Lung (tissue), 12 donors: ENCODE measurements around the gene SMIM28. TPM values are rescaled to one million over a fixed set of nuclear protein-coding genes. Genes with fewer than 3 reads are reported as not detected.

Experiments used
- ATAC-seq: fragments of 200-7000 bp; cut with Tn5 transposase; one replicate; pipeline ENCODE4 v1.9.1; 2020; ENCODE audit warnings: moderate number of reproducible peaks; ENCODE audit not compliant: insufficient read depth, low FRiP score
- DNase-seq, 3 donors: peaks; one replicate each; pipeline ENCODE4 v3.0.0-alpha.2; 2013 to 2017
- H3K27ac ChIP-seq, 2 donors: one replicate each; pipeline ENCODE4 v1.5.1; 2013; ENCODE audit warnings: mild to moderate bottlenecking in 2 of 2, moderate library complexity in 2 of 2, control low read depth in 1 of 2, inconsistent platforms in 1 of 2, low read depth in 1 of 2, low read length in 1 of 2
- H3K27me3 ChIP-seq, 3 donors: one replicate each; pipeline ENCODE4 v1.5.1; 2013; ENCODE audit warnings: low read length in 2 of 3; ENCODE audit not compliant: control insufficient read depth in 3 of 3, insufficient read depth in 3 of 3
- H3K36me3 ChIP-seq, 4 donors: one replicate each; pipeline ENCODE4 v1.5.1; 2013; ENCODE audit warnings: low read length in 4 of 4, mild to moderate bottlenecking in 1 of 4, moderate library complexity in 1 of 4; ENCODE audit not compliant: control insufficient read depth in 4 of 4, insufficient read depth in 4 of 4
- H3K4me1 ChIP-seq, 5 donors: one replicate each; pipeline ENCODE4 v1.5.1; 2013; ENCODE audit warnings: low read length in 5 of 5, mild to moderate bottlenecking in 2 of 5, moderate library complexity in 1 of 5; ENCODE audit not compliant: control insufficient read depth in 5 of 5, insufficient read depth in 5 of 5
- H3K4me3 ChIP-seq: one replicate; pipeline ENCODE4 v1.5.1; 2013; ENCODE audit warnings: mild to moderate bottlenecking, control low read depth, moderate library complexity
- H3K9ac ChIP-seq, 2 donors: one replicate each; pipeline ENCODE4 v1.5.1; 2013; ENCODE audit warnings: low read length in 2 of 2, control low read depth in 1 of 2; ENCODE audit not compliant: insufficient read depth in 1 of 2
- H3K9me3 ChIP-seq, 4 donors: one replicate each; pipeline ENCODE4 v1.5.1; 2013; ENCODE audit warnings: low read length in 3 of 4, mild to moderate bottlenecking in 1 of 4, moderate library complexity in 1 of 4; ENCODE audit not compliant: control insufficient read depth in 4 of 4, insufficient read depth in 3 of 4
- WGBS, 2 donors: extraction: QIAGEN DNeasy Blood & Tissue Kit; methylation state at CpG; one replicate each; pipeline ENCODE4 v1.1.7; 2013; 5-methylcytosine and 5-hydroxymethylcytosine counted together
- polyA plus RNA-seq, 2 donors: library from polyadenylated mRNA; stranded (reverse); fragments of 200-250 nt; gene quantifications; one replicate each; pipeline ENCODE4 v1.2.1, GENCODE V29; 2013
- total RNA-seq, 2 donors: library from RNA; depleted of rRNA in 1 of 2; stranded (reverse); fragments of >200 nt in 1 of 2; gene quantifications; one replicate each; pipeline ENCODE4 v1.2.1, GENCODE V29; 2014 to 2021
- TF ChIP-seq, protein P1 (sequence below): IDR thresholded peaks from 2 replicates; pipeline ENCODE4 v1.5.1; 2012; ENCODE audit warnings: mild to moderate bottlenecking; ENCODE audit errors: control extremely low read depth, extremely low read depth
- donor health status: control.
- donor health status: control.
- donor health status: Bipolar disorder and iron deficiency.
- donor health status: healthy.
- donor health status: DM: yes; HTN: yes; CAD: no.

SMIM28 gene
- total and polyA plus RNA-seq, 4 donors: not detected

DNA sequence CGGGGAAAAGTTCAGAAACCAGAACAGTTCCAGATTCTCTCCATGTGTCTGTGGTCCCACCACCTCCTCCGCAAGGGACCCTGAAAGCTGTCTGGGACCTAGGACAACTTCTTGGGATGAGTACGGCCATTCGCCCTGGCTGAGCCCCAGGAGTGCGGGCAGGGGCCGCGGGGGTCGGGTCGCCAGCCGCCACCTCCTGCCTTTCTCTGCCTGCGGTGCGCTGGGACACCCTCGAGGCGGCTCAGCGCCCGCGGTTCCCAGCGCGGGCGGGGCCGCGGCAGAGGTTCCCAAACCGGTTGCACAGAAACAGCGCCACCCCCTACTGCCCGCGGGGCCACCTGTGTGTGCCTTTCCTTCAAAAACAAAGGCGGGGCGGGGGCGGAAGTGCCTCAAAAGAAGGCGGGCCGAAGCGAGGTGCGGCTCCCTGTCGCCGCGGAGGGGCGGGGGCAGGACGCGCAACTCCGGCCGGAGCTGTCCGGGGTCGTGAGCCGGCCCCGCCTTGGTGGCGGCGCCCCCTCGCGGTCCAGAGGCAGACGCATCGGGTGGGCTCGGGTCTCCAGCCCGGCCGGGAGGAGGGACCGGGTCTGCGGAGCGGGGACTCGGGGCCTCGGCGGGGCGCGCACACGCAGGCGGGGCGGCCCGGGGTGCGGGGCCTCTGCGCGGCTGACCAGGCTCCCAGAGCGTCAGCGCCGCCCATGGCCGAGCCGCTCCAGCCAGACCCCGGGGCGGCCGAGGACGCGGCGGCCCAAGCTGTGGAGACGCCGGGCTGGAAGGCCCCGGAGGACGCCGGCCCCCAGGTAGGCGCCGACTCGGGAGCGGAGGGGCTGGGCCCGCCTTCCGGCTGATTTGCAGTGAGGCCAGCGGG, 26.3 kb downstream of the SMIM28 start, which contains the start of gene HEBP2:
TSS of gene HEBP2 (plus strand) at position 423 of the 865 bp plus-strand sequence. CDS start at position 696, 273 bp downstream.
- peak within 1 kb of the TSS; percentile 77 for H3K4me3 ChIP-seq
- peak within 1 kb of the TSS; percentile 94 to 97 for H3K27ac ChIP-seq
- WGBS, 2 donors: 0% methylated on average over 64 to 92 of the region's 92 CpGs
- peaks cover 0 to 10% (median 0%) of the 10 kb centered on the region in 5 donors for H3K4me1 ChIP-seq
- H3K27me3 ChIP-seq: no peaks in the 10 kb centered on the region
- peak; percentile 96 for ATAC-seq
- DNase-seq: peak; percentile 94 to 96 (median 95)
- H3K36me3 ChIP-seq: peaks cover 0 to 25% (median 17%) of the 10 kb centered on the region in 4 donors
- H3K9me3 ChIP-seq: no peaks in the 10 kb centered on the region
- H3K9ac ChIP-seq: peak within 1 kb of the TSS; percentile 85 to 93
- TF ChIP-seq, protein P1, sequence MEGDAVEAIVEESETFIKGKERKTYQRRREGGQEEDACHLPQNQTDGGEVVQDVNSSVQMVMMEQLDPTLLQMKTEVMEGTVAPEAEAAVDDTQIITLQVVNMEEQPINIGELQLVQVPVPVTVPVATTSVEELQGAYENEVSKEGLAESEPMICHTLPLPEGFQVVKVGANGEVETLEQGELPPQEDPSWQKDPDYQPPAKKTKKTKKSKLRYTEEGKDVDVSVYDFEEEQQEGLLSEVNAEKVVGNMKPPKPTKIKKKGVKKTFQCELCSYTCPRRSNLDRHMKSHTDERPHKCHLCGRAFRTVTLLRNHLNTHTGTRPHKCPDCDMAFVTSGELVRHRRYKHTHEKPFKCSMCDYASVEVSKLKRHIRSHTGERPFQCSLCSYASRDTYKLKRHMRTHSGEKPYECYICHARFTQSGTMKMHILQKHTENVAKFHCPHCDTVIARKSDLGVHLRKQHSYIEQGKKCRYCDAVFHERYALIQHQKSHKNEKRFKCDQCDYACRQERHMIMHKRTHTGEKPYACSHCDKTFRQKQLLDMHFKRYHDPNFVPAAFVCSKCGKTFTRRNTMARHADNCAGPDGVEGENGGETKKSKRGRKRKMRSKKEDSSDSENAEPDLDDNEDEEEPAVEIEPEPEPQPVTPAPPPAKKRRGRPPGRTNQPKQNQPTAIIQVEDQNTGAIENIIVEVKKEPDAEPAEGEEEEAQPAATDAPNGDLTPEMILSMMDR: peak; percentile 32

DNA sequence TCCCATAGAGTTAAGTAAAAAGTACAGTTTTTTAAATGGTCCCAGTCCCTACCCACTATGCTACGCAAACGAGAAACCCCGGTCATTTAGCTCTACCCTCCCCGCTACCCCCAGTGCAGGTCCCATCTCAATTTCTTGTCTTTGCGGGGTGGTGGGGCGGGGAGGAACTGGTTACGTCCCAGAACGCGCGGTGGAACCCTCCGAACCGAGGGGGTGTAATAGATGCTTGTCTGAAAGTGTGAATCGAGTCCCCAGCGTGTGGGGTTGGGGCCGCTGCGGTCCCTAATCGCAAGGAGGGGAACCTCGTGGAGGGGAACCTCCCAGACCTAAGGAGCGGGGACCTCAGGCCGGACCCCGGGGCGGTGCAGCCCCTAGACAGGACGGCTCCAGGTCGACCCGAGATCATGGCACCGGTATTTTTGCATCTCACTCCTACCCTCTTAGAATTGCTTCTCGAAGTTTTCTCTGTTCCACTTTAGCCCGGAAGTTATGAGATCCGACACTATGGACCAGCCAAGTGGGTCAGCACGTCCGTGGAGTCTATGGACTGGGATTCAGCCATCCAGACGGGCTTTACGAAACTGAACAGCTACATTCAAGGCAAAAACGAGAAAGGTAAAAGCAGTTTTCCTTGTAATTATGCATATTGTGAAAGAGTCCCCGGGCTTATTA, 27.1 kb downstream of the SMIM28 start:
- TF ChIP-seq, protein P1: no peak
- DNase-seq (peak; percentile 40 to 53 (median 40)), ATAC-seq (no peak)
- WGBS, 2 donors: 5% methylated on average over 35 of the region's 35 CpGs
- H3K27me3 ChIP-seq: no peaks in the 10 kb centered on the region
- peak overlapping the region; percentile 93 to 97 for H3K27ac ChIP-seq
- H3K4me3 ChIP-seq: peak overlapping the region; percentile 77
- H3K4me1 ChIP-seq: peaks cover 0 to 10% (median 0%) of the 10 kb centered on the region in 5 donors
- peak overlapping the region; percentile 59 to 67 for H3K9ac ChIP-seq
- no peaks in the 10 kb centered on the region for H3K9me3 ChIP-seq
- H3K36me3 ChIP-seq: peaks cover 4 to 28% (median 20%) of the 10 kb centered on the region in 4 donors

DNA sequence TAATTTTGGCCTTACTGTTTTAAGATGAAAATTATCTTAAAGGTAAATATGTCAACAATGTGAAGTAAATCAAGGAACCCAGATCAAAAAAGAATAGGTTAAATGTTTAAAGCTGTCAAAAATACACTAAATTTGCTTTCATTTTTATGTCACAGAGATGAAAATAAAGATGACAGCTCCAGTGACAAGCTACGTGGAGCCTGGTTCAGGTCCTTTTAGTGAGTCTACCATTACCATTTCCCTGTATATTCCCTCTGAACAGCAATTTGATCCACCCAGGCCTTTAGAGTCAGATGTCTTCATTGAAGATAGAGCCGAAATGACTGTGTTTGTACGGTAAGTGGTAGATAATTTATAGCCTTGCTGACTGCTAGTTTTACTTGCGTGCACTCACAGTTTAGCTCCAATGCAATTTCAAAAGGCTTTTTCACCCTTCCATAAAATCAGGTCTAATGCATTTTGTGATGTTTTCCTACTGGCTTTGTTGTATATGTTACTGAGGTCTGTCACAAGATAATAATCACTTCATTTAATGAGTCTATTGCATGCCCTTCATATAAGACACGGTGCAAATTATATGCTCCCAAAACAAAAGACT, 28.2 kb downstream of the SMIM28 start:
- WGBS, 2 donors: 79 to 90% methylated on average over 5 of the region's 5 CpGs

More for the DNA sequence above, 28.2 kb downstream of the SMIM28 start:
- no peak for DNase-seq
- ATAC-seq: no peak
- Histone ChIP-seq H3K9ac (peak overlapping the region in 1 of 2 donors; percentile 29), H3K27ac (no peak overlapping the region), H3K27me3 (no peaks in the 10 kb centered on the region), H3K4me1 (peaks cover 0 to 10% (median 0%) of the 10 kb centered on the region in 5 donors), H3K36me3 (peaks cover 7 to 28% (median 20%) of the 10 kb centered on the region in 4 donors), H3K9me3 (no peaks in the 10 kb centered on the region), H3K4me3 (no peak overlapping the region)
- TF ChIP-seq, protein P1: no peak
